Body of pancreas (tissue), 4 donors: ENCODE measurements around the gene SLC6A13.

Experiments
- POLR2A ChIP-seq, 3 donors: fragments of 450-650 bp; IDR thresholded peaks; one replicate each; pipeline ENCODE4 v1.6.1; 2016; ENCODE audit warnings: antibody characterized with exemption in 3 of 3, mild to moderate bottlenecking in 2 of 3
- TF ChIP-seq, protein P1 (sequence below), 7 experiments: fragments of 450-650 bp in 4 of 7; fragments of 200-600 bp in 3 of 7; sonication (generic) in 3 of 7; IDR thresholded peaks; one replicate each; pipeline ENCODE4 v1.5.1; 2016 to 2019; ENCODE audit warnings: antibody characterized with exemption in 7 of 7

DNA sequence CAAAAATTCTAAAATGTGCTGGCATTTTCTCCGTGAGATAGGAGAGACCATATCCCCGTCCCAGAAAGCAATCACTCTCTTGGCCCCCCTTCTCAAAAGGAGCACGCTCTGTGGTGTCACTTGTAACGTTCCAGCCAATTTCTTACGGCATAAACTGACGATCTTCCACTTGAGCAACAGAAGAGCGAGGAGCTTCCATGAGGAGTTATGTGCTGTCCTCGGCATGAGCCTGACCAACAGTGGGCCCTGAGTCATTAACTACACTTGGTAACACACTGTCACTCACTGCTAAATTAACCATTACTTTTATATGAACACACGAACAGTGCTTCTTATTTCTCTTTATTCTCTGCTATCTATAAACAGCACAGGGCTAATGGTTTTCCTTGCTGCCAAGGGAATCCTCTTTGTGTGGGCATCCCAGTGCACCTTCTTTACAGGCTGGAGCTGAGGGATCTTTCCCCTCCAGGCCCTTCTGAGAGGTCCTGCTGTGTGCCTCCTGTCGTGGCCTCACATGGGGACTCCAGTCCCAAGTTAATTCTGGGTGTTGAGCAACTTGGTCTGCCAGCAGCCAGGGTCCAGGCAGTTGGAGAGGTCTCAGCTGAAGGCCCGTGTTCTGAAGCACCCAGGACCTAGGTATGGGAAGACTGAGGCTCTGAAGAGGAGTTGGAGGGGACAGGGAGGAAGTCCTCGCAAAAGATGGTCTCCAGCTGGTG, 9.4 kb downstream of the SLC6A13 start:
- TF ChIP-seq POLR2A (IDR thresholded peaks at IDR 0.05): no peak
- TF ChIP-seq, protein P1, sequence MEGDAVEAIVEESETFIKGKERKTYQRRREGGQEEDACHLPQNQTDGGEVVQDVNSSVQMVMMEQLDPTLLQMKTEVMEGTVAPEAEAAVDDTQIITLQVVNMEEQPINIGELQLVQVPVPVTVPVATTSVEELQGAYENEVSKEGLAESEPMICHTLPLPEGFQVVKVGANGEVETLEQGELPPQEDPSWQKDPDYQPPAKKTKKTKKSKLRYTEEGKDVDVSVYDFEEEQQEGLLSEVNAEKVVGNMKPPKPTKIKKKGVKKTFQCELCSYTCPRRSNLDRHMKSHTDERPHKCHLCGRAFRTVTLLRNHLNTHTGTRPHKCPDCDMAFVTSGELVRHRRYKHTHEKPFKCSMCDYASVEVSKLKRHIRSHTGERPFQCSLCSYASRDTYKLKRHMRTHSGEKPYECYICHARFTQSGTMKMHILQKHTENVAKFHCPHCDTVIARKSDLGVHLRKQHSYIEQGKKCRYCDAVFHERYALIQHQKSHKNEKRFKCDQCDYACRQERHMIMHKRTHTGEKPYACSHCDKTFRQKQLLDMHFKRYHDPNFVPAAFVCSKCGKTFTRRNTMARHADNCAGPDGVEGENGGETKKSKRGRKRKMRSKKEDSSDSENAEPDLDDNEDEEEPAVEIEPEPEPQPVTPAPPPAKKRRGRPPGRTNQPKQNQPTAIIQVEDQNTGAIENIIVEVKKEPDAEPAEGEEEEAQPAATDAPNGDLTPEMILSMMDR (IDR thresholded peaks at IDR 0.05): no peak
